Suprapubic skin (tissue), 4 donors: ENCODE measurements around the gene GPD1L. TPM values are rescaled to one million over a fixed set of nuclear protein-coding genes. Genes with fewer than 3 reads are reported as not detected.

Source experiments
- DNase-seq, 2 donors: peaks; one replicate each; pipeline ENCODE4 v3.0.0-alpha.2; 2019; ENCODE audit warnings: low spot score in 2 of 2
- H3K27ac ChIP-seq: fragments of 200-600 bp; sonication (generic); one replicate; pipeline ENCODE4 v1.5.1; 2019
- H3K27me3 ChIP-seq: fragments of 200-600 bp; sonication (generic); one replicate; pipeline ENCODE4 v1.5.1; 2019
- H3K36me3 ChIP-seq: fragments of 200-600 bp; sonication (generic); one replicate; pipeline ENCODE4 v1.5.1; 2019
- H3K4me1 ChIP-seq: fragments of 200-600 bp; sonication (generic); one replicate; pipeline ENCODE4 v1.5.1; 2019
- H3K4me3 ChIP-seq: fragments of 200-600 bp; sonication (generic); one replicate; pipeline ENCODE4 v1.5.1; 2019; ENCODE audit warnings: mild to moderate bottlenecking
- H3K9me3 ChIP-seq: fragments of 200-600 bp; sonication (generic); one replicate; pipeline ENCODE4 v1.5.1; 2019
- CTCF ChIP-seq, 2 donors: fragments of 200-600 bp in 1 of 2; fragments of 450-650 bp in 1 of 2; sonication (generic) in 1 of 2; IDR thresholded peaks; one replicate each; pipeline ENCODE4 v1.5.1; 2016 to 2019; ENCODE audit warnings: antibody characterized with exemption in 2 of 2, mild to moderate bottlenecking in 1 of 2, moderate library complexity in 1 of 2
- EP300 ChIP-seq: sonication (generic); formaldehyde crosslinking; IDR thresholded peaks from one replicate; pipeline ENCODE4 v1.6.1; 2017; ENCODE audit warnings: antibody characterized with exemption
- POLR2A ChIP-seq, 2 donors: fragments of 450-650 bp; IDR thresholded peaks; one replicate each; pipeline ENCODE4 v1.6.1; 2017; ENCODE audit warnings: antibody characterized with exemption in 2 of 2, mild to moderate bottlenecking in 2 of 2, moderate library complexity in 2 of 2
- POLR2AphosphoS5 ChIP-seq, 3 donors: sonication (generic); formaldehyde crosslinking; IDR thresholded peaks; one replicate each; pipeline ENCODE4 v1.6.1; 2017; ENCODE audit warnings: antibody characterized with exemption in 3 of 3
- WGBS: methylation state at CpG from one replicate; pipeline ENCODE4 v1.1.5; 2018; 5-methylcytosine and 5-hydroxymethylcytosine counted together
- total RNA-seq, 4 donors: library from RNA; depleted of rRNA; stranded (reverse); fragments of >200 nt; gene quantifications; one replicate each; pipeline ENCODE4 v1.1.0, GENCODE V29; 2016

GPD1L gene
- total RNA-seq, 4 donors from 2014 or later = 21.4 to 79.9 (median 28.5) TPM

- Histone ChIP-seq H3K27ac (no peak overlapping the region), H3K9me3 (no peaks in the 10 kb centered on the region), H3K4me3 (no peak overlapping the region), H3K36me3 (no peaks in the 10 kb centered on the region), H3K27me3 (no peaks in the 10 kb centered on the region), H3K4me1 (peaks cover 8% of the 10 kb centered on the region)
- 97% methylated on average over 2 of the region's 2 CpGs for WGBS
- DNase-seq = no peak
- TF ChIP-seq POLR2AphosphoS5 (IDR thresholded peaks at IDR 0.05) = no peak
- TF ChIP-seq CTCF (IDR thresholded peaks at IDR 0.05) = no peak
- TF ChIP-seq POLR2A (IDR thresholded peaks at IDR 0.05) = no peak
- no peak for TF ChIP-seq EP300
These were observed 21.6 kb upstream of the GPD1L start for GRCh38 chr3:32084870-32085269.

GRCh38 chr3:32086464-32086863 is 20.0 kb upstream of the GPD1L start:
- Histone ChIP-seq H3K27ac (no peak overlapping the region), H3K4me3 (no peak overlapping the region), H3K27me3 (no peaks in the 10 kb centered on the region), H3K9me3 (no peaks in the 10 kb centered on the region), H3K36me3 (no peaks in the 10 kb centered on the region), H3K4me1 (peaks cover 8% of the 10 kb centered on the region)
- no peak for DNase-seq
- TF ChIP-seq CTCF (IDR thresholded peaks at IDR 0.05) (no peak), EP300 (no peak)
- 93% methylated on average over 1 of the region's 1 CpG for WGBS

- TF ChIP-seq POLR2AphosphoS5 (IDR thresholded peaks at IDR 0.05) (no peak), CTCF (IDR thresholded peaks at IDR 0.05) (no peak), EP300 (no peak), POLR2A (IDR thresholded peaks at IDR 0.05) (no peak)
- WGBS = 93% methylated on average over 6 of the region's 6 CpGs
- H3K4me1 ChIP-seq = no peaks in the 10 kb centered on the region
- no peaks in the 10 kb centered on the region for H3K9me3 ChIP-seq
- H3K27ac ChIP-seq = no peak overlapping the region
- H3K36me3 ChIP-seq = no peaks in the 10 kb centered on the region
- no peak overlapping the region for H3K4me3 ChIP-seq
- DNase-seq = no peak
- H3K27me3 ChIP-seq = no peaks in the 10 kb centered on the region
These were observed 16.9 kb upstream of the GPD1L start for GRCh38 chr3:32089476-32089875.

GRCh38 chr3:32093204-32093603 is 13.2 kb upstream of the GPD1L start:
- Histone ChIP-seq H3K27ac (no peak overlapping the region), H3K27me3 (no peaks in the 10 kb centered on the region), H3K4me3 (no peak overlapping the region), H3K36me3 (no peaks in the 10 kb centered on the region), H3K9me3 (no peaks in the 10 kb centered on the region), H3K4me1 (no peaks in the 10 kb centered on the region)
- DNase-seq = no peak
- no peak for TF ChIP-seq CTCF (IDR thresholded peaks at IDR 0.05)
- TF ChIP-seq EP300 = no peak
- no peak for TF ChIP-seq POLR2A (IDR thresholded peaks at IDR 0.05)
- TF ChIP-seq POLR2AphosphoS5 (IDR thresholded peaks at IDR 0.05) = no peak
- 88% methylated on average over 5 of the region's 5 CpGs for WGBS

DNA sequence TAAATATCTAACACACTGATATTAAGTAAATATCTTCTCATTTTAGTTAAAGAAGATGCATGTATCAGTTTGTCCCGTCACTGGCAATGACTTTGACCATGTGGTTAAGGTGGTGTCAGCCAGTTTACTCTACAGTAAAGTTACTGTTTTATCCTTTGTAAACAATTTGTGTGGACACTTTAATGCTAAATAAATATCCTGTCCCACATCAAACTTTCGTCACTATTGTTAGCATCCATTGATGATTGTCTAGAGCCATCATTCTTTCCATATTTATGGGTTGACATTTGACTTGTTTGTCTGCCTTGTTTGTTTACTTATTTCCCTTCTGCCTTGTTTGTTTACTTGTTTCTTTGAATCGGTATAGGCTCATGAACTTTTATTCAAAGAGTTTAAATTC is 11.0 kb upstream of the GPD1L start:
- TF ChIP-seq POLR2AphosphoS5 (IDR thresholded peaks at IDR 0.05) (no peak), EP300 (no peak), CTCF (IDR thresholded peaks at IDR 0.05) (no peak), POLR2A (IDR thresholded peaks at IDR 0.05) (no peak)

More for the DNA sequence above, 11.0 kb upstream of the GPD1L start:
- no peak overlapping the region for H3K4me3 ChIP-seq
- no peak for DNase-seq
- no peaks in the 10 kb centered on the region for H3K9me3 ChIP-seq
- H3K27me3 ChIP-seq = no peaks in the 10 kb centered on the region
- WGBS = 68% methylated on average over 3 of the region's 3 CpGs
- no peaks in the 10 kb centered on the region for H3K36me3 ChIP-seq
- H3K27ac ChIP-seq = no peak overlapping the region
- H3K4me1 ChIP-seq = no peaks in the 10 kb centered on the region
